PFSK-1 (cell line): ENCODE results near the gene IMP4.

ENCODE experiments used
- POLR2AphosphoS5 ChIP-seq: IDR thresholded peaks from 2 replicates; pipeline ENCODE4 v1.6.1; 2012; ENCODE audit warnings: low read depth, mild to moderate bottlenecking, control low read depth, low read length, moderate library complexity
- TAF1 ChIP-seq: IDR thresholded peaks from 2 replicates; pipeline ENCODE4 v1.6.1; 2012; ENCODE audit warnings: low read length, control low read depth, borderline replicate concordance; ENCODE audit not compliant: insufficient read depth

- TF ChIP-seq POLR2AphosphoS5 (no peak), TAF1 (no peak)
Observed at GRCh38 chr2:130345611-130346010, 2.9 kb downstream of the IMP4 start.
